HT1080 (cell line): Measurements from ENCODE around the gene RUNDC3A. TPM values are rescaled to one million over a fixed set of nuclear protein-coding genes. Genes with fewer than 3 reads are reported as not detected.
"Not testable (repeated sequence)": the region's sequence is repeated elsewhere in the genome, so short reads cannot be mapped to it uniquely, and the experiment has no call there.

ENCODE experiments used
- DNase-seq: peaks from one replicate; pipeline ENCODE4 v3.0.0-alpha.2; 2015; ENCODE audit warnings: low read depth
- small RNA-seq: library from RNA; depleted of rRNA; stranded (forward); fragments of <200 nt; gene quantifications from one replicate; pipeline ENCODE3, GENCODE V24; 2014
- total RNA-seq: library from RNA; depleted of rRNA; stranded (reverse); fragments of >200 nt; shearing (Covaris generic); gene quantifications from 2 replicates; pipeline ENCODE4 v1.2.3, GENCODE V29; 2014; rRNA removed

RUNDC3A gene
- total RNA-seq, 1 experiment from 2014 or later = 0.31 TPM

- DNase-seq = no peak
Observed at GRCh38 chr17:44358066-44358465, 49.7 kb downstream of the RUNDC3A start.

DNA sequence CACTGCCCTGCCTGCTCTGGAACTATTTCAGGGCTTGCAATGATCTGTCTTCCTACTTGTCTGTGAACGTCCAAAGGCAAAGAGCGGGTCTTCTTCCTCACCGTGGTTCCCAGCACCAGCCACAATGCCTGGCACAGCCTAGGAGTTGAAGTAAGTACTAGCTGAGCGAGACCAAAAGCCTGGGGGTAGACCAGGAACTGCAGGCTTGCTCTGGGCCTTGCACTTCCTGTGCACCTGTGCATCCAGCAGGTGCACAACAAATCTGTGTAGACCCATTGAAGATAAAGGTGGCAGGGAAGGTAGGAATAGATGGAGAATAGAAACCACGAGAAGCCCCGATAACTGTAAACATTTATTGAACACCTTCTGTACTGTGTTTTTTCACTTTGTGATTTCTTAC is 50.6 kb downstream of the RUNDC3A start:
- DNase-seq = no peak

GRCh38 chr17:44359458-44360143 is 51.2 kb downstream of the RUNDC3A start:
- no peak for DNase-seq

DNA sequence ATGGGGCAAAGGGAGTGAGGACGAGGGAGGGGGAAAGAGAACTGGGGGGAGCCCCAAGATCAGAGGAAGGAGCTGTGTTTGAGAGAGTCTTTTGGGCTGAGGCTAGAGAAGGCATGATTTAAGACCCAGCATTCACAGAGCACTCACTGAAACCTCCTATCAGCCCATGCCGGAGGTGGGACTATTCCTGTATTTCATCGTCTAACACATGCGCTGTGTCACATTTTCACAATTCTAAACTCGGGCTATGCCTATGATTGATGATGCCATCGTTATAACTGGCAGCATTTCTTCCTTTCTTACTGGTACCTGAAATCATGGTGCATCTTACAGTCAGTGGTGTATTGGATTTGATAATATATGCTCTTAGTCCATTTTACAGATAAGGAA is 51.7 kb downstream of the RUNDC3A start:
- DNase-seq = no peak

DNA sequence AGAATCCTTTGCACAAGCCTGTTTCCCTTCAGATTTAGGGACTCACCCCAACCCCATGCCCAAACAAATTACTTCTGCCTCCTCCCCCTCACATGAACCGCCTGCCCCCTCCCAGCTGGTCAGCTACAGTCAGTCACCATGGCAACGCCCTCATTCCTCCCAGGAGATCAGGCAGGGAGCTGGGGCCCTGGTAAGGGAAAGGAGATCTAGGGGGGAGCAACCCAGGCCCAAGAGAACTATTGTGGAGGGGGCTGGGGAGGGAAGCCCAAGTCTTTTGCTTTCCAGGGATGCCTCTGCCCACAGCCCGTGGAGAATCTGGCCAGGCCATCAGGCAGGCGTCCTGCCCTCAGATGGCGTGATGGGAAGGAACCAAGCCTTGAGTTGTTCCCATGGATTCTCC is 52.4 kb downstream of the RUNDC3A start:
- DNase-seq = no peak

GRCh38 chr17:44361292-44362260 is 53.2 kb downstream of the RUNDC3A start:
- DNase-seq = no peak

GRCh38 chr17:44362459-44362948 is 54.1 kb downstream of the RUNDC3A start:
- no peak for DNase-seq

GRCh38 chr17:44362949-44363612 is 54.7 kb downstream of the RUNDC3A start:
- DNase-seq = no peak

DNA sequence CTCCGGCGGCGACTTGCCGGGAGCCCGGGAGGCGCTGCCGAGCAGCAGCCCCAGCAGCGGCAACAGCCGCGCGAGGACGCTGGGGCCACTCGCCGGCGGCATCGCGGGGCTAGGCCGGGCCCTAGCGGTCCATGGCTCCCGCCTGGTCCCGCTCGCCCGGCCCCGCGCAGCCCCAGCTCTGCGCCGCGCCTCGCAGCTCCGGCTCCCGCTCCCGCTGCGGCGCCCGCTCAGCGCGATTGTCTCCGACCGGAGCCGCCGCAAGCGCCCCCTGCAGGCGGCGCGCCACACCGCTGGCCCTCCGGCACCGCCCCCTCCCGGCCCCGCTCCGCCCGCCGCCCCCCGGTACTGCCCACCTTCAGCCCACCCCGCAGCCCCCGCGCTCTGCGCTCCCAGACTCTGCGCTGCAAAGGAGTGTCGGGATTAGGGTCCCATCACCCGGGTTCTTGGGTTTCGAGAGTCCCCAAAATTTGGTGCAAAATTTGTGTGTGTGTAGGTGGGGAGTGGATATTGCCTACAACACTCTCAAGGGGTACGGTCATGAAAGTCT is 55.3 kb downstream of the RUNDC3A start, which contains the start of gene FAM171A2:
FAM171A2 (minus strand) TSS at position 241 of the 547 bp plus-strand sequence; CDS start at position 102, 139 bp downstream.
- DNase-seq = no peak

DNA sequence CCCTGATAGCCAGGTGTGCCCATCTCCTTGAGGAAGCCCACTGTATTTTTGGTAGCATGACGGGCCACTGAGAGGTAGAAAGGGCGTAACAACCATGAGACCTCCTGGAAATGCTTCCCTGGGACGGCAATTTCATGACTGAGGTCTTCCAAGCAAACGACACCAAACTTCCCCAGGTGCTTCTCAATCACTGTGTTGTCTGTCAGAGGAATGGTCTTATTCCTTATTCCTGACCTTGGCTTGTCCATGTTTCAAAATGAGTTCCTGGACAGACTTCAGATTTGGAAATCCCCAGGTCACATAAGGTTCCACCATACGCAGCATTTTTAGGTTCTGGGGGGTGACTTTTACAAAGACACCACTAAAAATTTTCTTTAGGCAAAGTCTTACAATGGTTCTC is 56.6 kb downstream of the RUNDC3A start:
- not testable (repeated sequence) for DNase-seq

- no peak for DNase-seq
Observed at GRCh38 chr17:44367231-44367979, 59.0 kb downstream of the RUNDC3A start.

Small RNA genes within 50 kb of the gene (small RNA-seq; reads per million reads assigned to genes)
- gene RF00012 = 0.98 reads per million, percentile 73 among the genes with 10 or more reads in this experiment
- not detected for gene RN7SL507P
- gene RNU6-453P = not detected

Other genes starting within 250 kb of the RUNDC3A start
- gene LSM12, start 241.9 kb upstream of the RUNDC3A start, total RNA-seq = 68.6 and 92.3 TPM in 2 replicates
- gene G6PC3, start 237.9 kb upstream of the RUNDC3A start, total RNA-seq = 67.9 and 101 TPM in 2 replicates
- gene HDAC5, start 185.0 kb upstream of the RUNDC3A start, total RNA-seq = 27.8 and 30.0 TPM in 2 replicates
- 11.1 and 12.3 TPM in 2 replicates for gene HROB, start 166.7 kb upstream of the RUNDC3A start, total RNA-seq
- not detected in 2 replicates for gene ASB16, start 137.9 kb upstream of the RUNDC3A start, total RNA-seq
- 28.6 and 35.1 TPM in 2 replicates for gene TMUB2, start 121.6 kb upstream of the RUNDC3A start, total RNA-seq
- gene ATXN7L3, start 108.7 kb upstream of the RUNDC3A start, total RNA-seq = 46.7 and 48.5 TPM in 2 replicates
- 70.0 and 82.3 TPM in 2 replicates for gene UBTF, start 88.9 kb upstream of the RUNDC3A start, total RNA-seq
- not detected in 2 replicates for gene SLC4A1, start 40.5 kb upstream of the RUNDC3A start, total RNA-seq
- 154 and 185 TPM in 2 replicates for gene SLC25A39, start 16.2 kb downstream of the RUNDC3A start, total RNA-seq
- 139 and 191 TPM in 2 replicates for gene GRN, start 36.7 kb downstream of the RUNDC3A start, total RNA-seq
- gene FAM171A2, start 55.3 kb downstream of the RUNDC3A start, total RNA-seq = 11.4 and 11.7 TPM in 2 replicates
- gene ITGA2B, start 81.0 kb downstream of the RUNDC3A start, total RNA-seq = not detected in 2 replicates
- gene GPATCH8, start 194.8 kb downstream of the RUNDC3A start, total RNA-seq = 9.6 and 13.2 TPM in 2 replicates
- 9.7 and 14.6 TPM in 2 replicates for gene FZD2, start 248.9 kb downstream of the RUNDC3A start, total RNA-seq